HG03520 (cell line): ENCODE measurements around the gene PDE4DIP.
"Not testable (repeated sequence)": the region's sequence is repeated elsewhere in the genome, so short reads cannot be mapped to it uniquely, and the experiment has no call there.

Source experiments
- ATAC-seq: cut with Tn5 transposase; IDR thresholded peaks from one replicate; pipeline ENCODE4 v1.9.1; 2021; ENCODE audit warnings: mild to moderate bottlenecking, moderate library complexity; ENCODE audit not compliant: unreplicated experiment

The PDE4DIP gene

DNA sequence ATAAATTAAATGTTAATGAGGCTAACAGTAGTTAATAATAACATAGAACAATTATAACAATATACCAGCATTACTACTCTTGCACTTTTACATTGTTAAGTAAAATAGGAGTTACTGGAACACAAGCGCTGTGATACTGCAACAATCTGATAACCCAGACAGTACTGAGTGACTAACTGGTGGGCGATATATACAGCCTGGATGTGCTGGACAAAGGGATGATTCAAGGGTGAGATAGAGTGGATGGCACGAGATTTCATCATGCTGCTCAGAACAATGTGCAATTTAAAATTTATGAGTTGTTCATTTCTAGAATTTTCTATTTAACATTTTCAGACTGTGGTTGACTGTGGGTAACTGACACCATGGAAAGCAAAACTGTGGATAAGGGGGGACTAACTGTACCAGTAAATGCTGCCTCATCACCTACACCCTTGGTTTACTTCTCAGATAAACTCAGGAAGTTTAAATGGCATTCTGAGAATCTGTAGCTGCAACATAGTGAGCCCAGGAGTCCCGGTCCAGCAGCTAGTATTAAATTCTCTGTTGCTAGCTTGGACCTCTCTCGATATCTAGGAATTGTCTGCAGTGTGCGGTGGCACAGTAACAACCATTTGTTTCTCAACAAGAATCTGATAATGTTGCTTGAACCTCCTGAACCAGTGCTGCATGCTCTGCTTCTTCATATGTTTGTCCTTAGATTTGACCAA is 24.9 kb downstream of the PDE4DIP start:
- ATAC-seq, result not testable (repeated sequence)

- ATAC-seq, result not testable (repeated sequence)
Measured at GRCh38 chr1:148869634-148869961, 25.4 kb downstream of the PDE4DIP start.

DNA sequence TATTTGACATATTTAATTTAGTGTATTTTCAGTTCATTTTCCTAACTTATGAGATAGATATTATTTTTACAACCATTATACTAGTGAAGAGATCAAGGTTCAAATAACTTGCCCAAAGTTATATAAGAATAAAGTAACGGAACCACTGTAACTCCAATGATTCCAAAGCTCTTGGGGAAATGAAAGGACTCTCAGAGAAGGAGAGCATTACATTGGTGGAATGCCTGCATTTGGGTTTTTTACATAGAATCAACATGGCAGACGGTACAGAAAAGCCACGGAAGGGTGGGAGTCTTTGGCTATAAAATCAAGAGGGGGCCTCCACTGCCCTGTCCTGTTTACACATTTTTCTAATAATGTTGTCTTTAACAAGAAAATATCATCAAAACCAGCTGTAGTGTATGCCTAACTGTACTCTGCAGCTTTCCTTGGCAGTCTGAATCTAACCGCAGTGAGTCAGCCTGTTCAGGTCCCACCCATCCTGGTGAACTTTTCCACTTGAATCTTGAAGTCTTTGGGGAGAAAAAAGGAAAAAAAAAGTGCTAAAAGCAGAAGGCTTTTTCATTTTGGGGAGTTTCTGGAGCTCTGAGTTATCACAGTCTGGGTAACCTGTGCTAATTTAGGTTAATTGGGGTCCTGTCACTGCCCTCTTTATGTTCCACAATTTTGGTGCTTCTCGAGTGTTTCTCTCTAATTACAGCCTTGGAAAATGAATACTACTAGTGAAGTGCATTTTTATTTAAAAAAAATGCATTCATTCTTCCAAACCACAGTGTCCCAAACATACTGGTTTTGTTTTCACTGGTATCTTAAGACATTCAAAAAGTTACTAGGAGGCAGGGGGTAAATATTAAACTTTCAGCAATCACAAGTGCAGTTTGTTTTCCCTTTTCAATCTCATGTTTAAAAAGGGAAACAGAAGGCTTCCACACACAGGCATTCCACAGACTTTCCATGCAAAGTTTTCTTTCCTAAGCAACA is 30.5 kb downstream of the PDE4DIP start:
- not testable (repeated sequence) for ATAC-seq

DNA sequence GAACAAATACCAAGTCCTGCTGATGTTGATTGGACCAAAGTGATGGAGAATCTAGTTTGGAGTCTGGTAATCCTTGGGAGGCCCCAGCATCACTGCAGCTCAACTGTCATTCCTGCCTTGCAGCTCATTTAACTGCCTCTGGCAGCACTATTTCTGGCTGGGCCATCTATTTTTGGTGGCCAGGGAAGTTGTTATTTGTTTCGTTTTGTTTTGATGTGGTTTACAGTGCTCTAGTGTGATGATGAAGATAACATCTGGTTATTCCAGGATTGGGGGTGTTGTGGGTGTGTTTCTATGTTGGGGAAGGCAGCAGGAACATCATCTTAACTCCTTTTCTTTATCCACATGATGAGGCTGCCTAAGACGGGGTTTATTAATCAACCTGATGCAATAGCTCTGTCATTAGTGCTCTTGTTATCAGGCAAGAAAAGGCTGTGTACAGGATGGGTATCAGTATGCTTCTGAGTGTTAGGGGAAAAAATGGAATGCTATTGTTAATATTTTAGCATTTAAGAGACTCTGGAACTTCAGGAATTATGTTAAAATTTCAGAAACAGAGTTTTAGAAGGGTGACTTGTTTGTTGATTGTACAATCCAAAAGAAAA is 35.7 kb downstream of the PDE4DIP start:
- not testable (repeated sequence) for ATAC-seq

DNA sequence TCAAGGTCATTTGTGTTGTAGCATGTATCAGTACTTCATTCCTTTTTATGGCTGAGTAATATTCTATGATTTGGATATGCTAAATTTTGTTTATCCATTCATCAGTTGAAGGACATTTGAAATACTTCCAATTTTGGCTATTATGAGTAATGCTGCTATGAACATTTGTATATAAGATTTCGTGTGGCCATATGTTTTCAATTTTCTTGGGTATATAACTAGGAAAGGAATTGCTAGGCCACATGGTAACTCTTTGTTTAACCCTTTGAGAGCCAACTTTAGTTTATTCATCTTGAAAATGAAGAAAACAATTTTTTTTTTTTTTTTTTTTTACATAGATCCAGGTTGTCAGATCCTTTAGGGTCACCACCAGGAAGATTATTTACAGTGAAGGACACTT is 37.0 kb downstream of the PDE4DIP start:
- ATAC-seq, result not testable (repeated sequence)

DNA sequence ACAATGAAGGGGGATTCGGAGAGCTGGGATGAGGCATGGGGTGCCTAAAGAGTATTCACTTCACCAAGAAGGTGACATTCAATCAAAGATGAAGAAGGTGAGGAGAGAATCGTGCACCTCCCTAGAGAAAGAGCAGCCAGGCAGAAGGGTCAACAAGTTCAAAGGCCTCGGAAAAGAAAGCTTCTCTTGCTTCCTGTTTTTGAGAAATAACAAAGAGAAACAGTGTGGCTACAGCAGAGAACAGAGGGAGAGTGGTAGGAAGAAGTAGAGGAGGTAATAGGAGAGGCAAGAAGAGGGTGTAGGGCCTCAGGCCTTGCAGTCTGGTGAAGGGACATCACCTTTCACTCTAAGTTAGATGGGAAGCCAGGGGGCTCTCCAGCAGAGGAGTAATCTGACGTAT is 41.0 kb downstream of the PDE4DIP start:
- not testable (repeated sequence) for ATAC-seq

- not testable (repeated sequence) for ATAC-seq
Measured at GRCh38 chr1:148886293-148886692, 42.1 kb downstream of the PDE4DIP start.

DNA sequence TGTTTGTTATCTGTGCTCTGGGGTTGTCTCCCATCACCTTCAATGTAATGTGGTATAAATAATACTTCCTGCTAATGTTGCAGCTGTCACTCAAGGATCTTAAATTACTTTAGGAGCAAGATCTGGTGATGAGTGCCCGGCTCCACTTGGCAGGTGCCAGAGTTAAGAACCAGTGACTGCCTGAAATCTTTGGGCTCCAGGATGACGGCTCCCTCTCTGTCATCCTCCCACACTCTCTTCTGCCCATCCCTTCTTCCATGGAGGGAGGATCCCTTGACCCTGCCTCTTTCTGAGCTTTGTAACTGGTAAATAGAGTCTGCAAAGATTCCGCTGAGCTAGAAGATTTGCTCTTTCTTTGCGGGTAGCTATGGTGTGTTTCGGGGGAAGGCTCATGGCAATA is 44.4 kb downstream of the PDE4DIP start:
- not testable (repeated sequence) for ATAC-seq

DNA sequence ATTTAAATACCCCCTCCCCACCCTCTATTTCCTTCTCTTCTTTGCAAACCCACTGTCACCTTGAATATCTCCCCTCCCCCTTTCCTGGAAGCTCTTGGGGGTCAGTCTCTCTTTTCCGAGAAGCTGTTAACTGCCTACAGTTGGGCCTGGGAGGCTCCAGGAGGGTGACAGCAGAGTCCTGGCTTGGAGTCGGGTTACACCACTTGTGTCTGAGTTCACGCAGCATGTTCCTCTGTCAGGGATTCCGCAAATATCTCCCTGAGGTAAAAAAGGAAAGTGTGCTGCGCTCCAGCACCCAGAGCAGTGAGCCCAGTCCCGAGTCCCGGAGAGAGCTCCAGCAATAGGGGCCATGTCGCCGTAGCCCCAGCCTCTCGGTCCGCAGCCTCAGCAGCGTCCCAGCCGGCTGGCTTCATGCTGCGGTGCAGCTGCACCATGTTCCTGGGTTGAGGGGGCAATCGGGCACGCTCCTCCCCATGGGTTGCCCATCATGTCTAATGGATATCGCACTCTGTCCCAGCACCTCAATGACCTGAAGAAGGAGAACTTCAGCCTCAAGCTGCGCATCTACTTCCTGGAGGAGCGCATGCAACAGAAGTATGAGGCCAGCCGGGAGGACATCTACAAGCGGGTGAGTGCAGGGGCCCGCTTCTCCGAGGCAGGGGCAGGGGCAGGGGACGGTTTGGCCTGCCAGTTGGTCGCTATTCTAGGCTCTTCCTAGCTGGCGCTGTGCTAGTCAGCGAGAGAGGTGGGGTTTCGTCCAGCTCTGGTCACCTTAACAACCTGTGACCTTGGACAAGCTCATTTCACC is 45.2 kb downstream of the PDE4DIP start:
- not testable (repeated sequence) for ATAC-seq

DNA sequence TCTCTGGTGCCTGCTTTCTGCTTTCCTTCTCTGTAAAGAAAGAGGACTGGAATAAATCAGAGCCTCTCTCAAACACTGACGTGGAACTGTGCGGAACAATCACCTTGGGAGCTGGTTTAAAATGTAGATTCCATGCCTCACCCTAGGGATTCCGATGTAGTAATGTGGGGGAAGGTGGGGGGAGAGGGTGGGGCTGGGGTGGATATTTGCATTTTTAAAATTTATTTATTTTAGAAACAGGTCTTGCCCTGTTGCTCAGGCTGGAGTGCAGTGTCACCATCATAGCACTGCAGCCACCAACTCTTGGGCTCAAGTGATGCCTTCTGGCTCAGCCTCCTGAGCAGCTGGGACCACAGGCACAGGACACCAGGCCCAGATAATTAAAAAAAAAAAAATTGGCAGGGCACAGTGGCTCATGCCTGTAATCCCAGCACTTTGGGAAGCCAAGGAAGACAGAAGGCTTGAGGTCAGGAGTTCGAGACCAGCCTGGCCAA is 45.9 kb downstream of the PDE4DIP start:
- ATAC-seq, result not testable (repeated sequence)

DNA sequence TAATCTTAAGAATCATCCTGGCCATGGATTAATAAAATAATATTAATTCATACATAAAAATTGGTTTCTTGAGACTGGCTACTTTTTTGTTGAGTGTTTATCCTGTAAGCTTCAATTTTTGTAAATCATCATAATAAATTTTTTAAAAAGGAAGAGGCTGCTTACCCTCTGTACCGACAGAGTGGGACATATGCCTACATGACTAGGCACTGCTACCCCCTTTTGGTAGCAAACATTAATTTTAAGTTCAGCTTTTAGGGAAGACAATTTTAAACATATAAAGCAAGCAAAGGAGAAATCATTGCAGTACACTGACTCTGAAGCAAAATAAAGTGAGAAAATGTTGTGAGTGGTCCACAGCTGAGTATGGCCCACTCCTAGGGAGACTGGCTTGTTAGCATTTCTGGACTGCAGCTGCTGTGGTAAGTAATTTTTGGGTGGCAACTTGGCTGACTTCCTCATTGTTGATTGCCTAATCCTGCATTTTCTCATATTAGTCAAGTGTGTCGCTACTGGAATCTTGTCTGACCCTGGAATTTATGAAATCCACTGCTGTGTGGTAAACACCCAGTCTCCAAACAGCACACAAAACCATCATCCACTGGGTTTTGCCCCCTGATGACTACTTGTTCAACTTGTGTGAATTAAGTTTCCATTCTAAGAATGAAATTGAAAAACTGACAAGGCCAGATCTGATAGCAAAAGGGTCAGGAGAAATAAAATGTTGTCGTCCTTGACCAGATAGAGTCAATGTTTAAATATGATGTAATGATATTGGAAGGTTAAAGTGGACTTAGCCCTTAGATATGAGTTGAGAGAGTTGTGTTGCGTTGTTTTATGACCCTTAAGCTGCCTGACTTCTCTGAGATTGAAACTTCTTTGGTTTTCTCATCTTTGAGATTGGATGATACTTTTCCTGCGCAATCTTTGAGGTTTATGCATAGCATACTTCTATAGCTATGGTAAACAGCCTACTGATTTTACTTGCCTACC is 50.4 kb downstream of the PDE4DIP start:
- not testable (repeated sequence) for ATAC-seq

GRCh38 chr1:148900026-148900425 is 55.8 kb downstream of the PDE4DIP start:
- not testable (repeated sequence) for ATAC-seq

DNA sequence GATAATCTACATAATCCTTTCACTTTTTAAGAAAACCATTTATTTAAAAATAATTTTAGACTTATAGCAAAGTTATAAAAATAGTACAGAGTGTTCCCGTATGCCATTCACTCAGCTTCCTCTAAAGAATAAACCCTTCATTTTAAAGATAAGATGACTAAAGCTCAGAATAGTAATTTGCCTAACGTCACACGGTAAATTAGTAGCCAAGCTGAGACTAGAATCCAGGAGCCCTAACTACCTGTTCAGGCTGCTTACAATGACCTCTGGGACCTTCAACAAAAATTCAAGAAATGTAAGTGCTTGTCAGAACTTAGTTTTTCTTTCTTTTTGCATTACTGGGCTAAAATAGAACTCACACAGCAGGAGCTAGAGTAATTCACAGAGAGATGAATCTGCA is 56.5 kb downstream of the PDE4DIP start:
- not testable (repeated sequence) for ATAC-seq

- not testable (repeated sequence) for ATAC-seq
Measured at GRCh38 chr1:148901150-148901952, 57.1 kb downstream of the PDE4DIP start.

DNA sequence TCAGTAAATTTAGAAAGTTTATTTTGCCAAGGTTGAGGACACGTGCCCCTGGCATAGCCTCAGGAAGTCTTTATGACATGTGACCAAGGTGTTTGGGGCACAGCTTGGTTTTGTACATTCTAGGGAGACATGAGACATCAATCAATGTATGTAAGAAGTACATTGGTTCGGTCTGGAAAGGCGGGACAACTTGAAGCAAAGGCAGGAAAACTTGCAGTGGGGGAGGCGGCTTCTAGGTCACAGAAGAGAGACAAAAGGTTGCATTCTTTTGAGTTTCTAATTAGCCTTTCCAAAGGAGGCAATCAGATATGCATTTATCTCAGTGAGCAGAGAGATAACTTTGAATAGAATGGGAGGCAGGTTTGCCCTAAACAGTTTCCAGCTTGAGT is 57.7 kb downstream of the PDE4DIP start:
- ATAC-seq, result not testable (repeated sequence)

DNA sequence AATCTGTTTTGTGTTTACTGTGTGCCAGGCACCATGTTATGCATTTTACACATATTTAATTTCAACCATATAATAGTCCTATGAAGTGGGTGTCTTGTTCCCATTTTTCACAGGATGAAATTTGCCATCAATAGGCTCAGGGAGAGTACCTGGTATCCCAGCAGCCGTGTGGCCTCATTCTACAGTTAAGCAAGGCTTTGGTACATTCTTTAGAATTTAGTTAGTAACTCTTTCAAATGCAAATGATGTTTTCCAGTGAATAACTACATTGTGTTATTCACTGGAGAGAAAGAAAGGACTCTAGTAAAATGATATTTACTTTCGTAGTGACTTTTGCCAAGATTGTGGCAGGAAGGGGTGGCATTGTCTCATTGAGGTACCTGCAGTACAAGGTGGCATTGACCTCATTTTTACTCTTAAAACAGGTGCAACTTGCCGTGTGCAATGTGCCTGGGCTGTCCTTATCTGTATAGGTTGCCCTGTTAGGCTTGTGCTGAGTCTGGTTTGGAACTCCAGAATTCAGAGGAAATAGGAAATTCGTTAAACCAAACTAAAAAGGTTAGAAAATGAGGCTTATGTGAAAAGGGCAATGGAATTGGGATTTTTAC is 65.1 kb downstream of the PDE4DIP start:
- ATAC-seq, result not testable (repeated sequence)

DNA sequence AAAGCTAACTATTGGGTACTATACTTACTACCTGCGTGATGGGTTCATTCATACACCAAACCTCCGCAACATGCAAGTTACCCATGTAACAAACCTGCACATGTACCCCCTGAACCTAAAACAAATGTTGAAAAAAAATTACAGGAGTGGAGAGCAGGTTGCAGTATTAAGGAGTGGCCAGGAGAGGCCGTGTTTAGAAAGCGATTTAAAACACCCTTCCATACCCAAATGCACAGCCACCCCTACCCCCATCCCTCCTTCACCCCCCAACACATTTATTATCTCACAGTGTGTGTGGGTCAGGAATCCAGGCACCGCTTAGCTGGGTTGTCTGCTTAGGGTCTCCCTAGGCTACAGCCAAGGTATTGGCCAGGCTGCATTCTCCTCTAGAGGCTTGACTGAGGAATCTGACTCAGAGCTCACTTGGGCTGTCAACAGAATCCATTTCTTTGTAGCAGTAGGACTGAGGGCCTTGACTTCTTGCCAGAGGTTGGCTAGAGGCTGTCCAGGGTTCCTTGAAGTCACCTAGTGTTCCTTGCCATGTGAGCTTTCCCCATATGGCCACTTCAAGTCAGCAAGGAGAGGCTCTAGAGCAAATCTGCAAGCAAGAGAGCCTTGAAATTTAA is 67.2 kb downstream of the PDE4DIP start:
- ATAC-seq, result not testable (repeated sequence)
